NCI-H2196 treated with DMSO at 0.1 percent for 48 hours (cell line): ENCODE data around the gene CHST5.
"Not testable (repeated sequence)": the region's sequence is repeated elsewhere in the genome, so short reads cannot be mapped to it uniquely, and the experiment has no call there.

Experiments
- DNase-seq: peaks from one replicate; lab custom pipeline; 2025; ENCODE audit not compliant: unreplicated experiment; lab: John Stamatoyannopoulos, UW

CHST5 gene

GRCh38 chr16:75552951-75553350, 17.0 kb upstream of the CHST5 start:
- no peak for DNase-seq

- no peak for DNase-seq
These were observed 14.3 kb upstream of the CHST5 start for GRCh38 chr16:75550211-75550662.

- not testable (repeated sequence) for DNase-seq
These were observed 12.5 kb upstream of the CHST5 start for GRCh38 chr16:75548456-75548855.

- no peak for DNase-seq
These were observed 10.4 kb upstream of the CHST5 start for GRCh38 chr16:75546293-75546692.

GRCh38 chr16:75545879-75546278, 10.0 kb upstream of the CHST5 start:
- DNase-seq, result not testable (repeated sequence)

- DNase-seq, result not testable (repeated sequence)
These were observed 6.6 kb upstream of the CHST5 start for GRCh38 chr16:75542462-75542861.

GRCh38 chr16:75541236-75541635, 5.3 kb upstream of the CHST5 start:
- DNase-seq, result no peak

- DNase-seq, result not testable (repeated sequence)
These were observed 3.1 kb upstream of the CHST5 start for GRCh38 chr16:75538882-75539565.

- DNase-seq, result no peak
These were observed 1.9 kb upstream of the CHST5 start for GRCh38 chr16:75537776-75538175.

GRCh38 chr16:75535211-75535843, 581 bp downstream of the CHST5 start:
- no peak for DNase-seq

GRCh38 chr16:75534560-75535205, 1.2 kb downstream of the CHST5 start:
- no peak for DNase-seq

- no peak for DNase-seq
These were observed 3.1 kb downstream of the CHST5 start for GRCh38 chr16:75532791-75533190.

GRCh38 chr16:75532142-75532765, 3.7 kb downstream of the CHST5 start:
- no peak for DNase-seq

- no peak for DNase-seq
These were observed 5.9 kb downstream of the CHST5 start for GRCh38 chr16:75529959-75530358.

- no peak for DNase-seq
These were observed 6.6 kb downstream of the CHST5 start for GRCh38 chr16:75529056-75529905.

GRCh38 chr16:75527825-75528299, 8.0 kb downstream of the CHST5 start:
- DNase-seq, result no peak

GRCh38 chr16:75526032-75526790, 9.7 kb downstream of the CHST5 start:
- DNase-seq, result no peak

GRCh38 chr16:75519175-75519574, 16.7 kb downstream of the CHST5 start:
- DNase-seq, result no peak

- not testable (repeated sequence) for DNase-seq
These were observed 19.5 kb downstream of the CHST5 start for GRCh38 chr16:75516189-75516966.
